Muscle of arm (tissue), 12 donors: Measurements from ENCODE around the gene BFSP1. TPM values are rescaled to one million over a fixed set of nuclear protein-coding genes. Genes with fewer than 3 reads are reported as not detected.

Experiments used
- DNase-seq: peaks from one replicate; pipeline ENCODE4 v3.0.0-alpha.2; 2013
- polyA plus RNA-seq, 12 donors: library from polyadenylated mRNA; unstranded; fragments of 120-200 nt; gene quantifications; one replicate each; pipeline ENCODE4 v1.2.1, GENCODE V29; 2013; ENCODE audit not compliant: insufficient read length in 12 of 12

BFSP1 gene
- polyA plus RNA-seq, 12 donors, result 1.9 to 4.0 (median 2.8) TPM; not detected in 2

DNA sequence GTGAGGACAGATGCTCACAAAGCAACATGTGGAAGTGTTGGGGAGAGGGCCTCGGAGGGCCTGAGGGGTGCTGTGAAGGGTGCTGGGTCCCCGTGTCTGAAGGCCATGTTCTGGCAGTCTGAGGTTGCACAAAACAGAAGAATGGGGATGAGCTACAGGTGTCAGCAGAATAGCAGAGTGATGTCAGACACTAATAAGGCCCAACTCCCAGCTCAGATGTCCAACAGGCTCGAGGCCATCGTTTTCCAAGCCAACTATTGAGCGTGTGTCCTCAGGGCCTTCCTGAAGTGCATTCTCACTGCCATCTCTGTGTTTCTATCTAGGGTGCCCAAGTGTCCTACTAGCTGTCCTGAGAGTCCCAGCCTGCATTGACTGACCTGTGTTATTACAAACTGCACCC is 7.9 kb downstream of the BFSP1 start:
- no peak for DNase-seq

GRCh38 chr20:17522528-17522927 is 8.7 kb downstream of the BFSP1 start:
- DNase-seq, result no peak

DNA sequence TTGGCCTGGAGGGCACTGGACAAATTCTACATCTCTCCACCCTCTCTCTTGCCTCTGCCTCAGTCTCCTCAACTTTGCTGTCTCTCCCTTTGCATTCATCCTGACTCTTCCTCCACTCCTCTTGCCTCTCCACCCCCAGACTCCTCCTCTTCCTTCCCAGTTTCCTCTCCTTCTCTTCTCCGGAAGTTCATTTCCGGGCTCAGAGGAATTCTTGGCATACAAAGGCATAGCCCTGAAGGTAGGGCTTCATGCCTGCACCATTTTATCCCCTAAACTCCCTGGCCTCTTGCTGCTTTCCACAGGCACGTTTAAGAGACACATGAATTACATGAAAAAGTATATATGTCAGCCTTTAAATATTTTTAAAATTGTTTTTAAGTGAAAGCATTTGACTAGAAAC is 10.6 kb downstream of the BFSP1 start:
- no peak for DNase-seq

- DNase-seq, result no peak
Observed at GRCh38 chr20:17519606-17520285, 11.4 kb downstream of the BFSP1 start.

DNA sequence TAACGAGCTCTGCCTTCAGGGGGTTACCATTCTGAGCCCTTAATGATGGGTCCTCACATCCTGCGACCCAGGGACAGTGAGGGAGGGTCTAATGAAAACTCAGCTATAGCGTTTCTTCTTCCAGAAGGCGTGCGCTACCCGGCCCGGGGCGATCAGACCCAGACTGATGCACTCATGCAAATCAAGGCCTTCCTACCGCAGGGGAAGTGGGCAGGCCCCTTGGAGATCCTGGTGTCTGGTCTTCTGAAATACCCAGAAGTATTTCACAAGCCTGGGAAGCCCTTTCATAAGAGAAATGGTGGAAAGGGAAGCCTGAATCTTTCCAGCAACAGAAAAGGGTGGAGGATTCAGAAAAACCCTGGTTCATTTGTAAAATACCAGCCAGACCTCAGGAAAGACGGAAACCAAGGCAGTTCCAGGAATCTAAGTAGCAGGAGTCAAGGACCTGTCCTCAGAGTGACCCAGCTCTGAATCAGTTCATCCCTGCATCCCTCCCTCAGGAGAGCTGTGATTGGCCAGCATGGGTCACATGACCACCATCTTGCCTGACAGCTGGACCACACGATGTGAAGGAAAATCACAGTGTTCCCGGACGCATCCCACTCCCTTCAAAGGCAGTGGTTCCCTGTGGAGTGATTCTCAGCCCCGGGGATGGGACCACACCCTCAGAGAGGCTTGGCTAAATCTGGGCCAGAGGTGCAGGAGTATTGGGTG is 12.7 kb downstream of the BFSP1 start:
- DNase-seq, result no peak

GRCh38 chr20:17515053-17515452 is 16.1 kb downstream of the BFSP1 start:
- DNase-seq, result no peak

DNA sequence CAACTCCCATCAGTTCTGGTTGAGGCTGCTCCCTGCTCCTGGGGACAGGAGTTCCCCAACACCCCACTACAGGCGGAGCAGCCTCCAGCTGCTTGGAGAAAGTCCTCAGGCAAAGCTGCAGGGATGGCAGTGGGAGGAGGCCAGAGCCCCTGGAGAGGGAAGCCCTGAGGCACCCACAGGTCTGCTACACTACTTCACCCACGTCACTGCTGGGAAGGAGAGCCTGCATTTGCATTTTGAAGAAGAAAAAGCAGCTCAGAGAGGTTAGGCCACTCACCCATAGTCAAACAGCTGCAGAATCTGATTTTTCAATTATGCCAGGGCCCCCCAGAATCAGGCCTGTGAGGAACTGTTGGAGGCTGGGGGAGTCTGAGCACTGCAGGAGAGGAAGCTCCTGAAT is 17.2 kb downstream of the BFSP1 start:
- no peak for DNase-seq

DNA sequence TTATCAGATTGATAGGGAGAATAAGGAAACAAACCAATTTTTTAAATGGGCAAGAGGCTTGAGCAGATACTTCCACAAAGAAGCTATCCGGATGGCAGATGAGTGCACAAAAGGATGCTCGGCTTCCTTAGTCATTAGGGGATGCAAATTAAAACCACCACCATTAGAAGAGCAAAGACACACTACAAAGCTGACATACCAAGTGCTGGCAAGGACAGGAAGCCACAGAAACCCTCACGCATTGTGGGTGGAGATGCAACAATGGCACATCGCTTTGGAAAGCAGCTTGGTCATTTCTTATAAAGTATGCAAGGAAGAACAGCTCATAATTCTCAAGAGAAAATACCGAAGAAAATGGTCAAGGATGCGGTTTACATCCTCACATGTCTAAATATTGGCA is 19.8 kb downstream of the BFSP1 start:
- no peak for DNase-seq

- DNase-seq, result no peak
Observed at GRCh38 chr20:17510548-17510947, 20.6 kb downstream of the BFSP1 start.

- DNase-seq, result no peak
Observed at GRCh38 chr20:17508756-17509155, 22.4 kb downstream of the BFSP1 start.

DNA sequence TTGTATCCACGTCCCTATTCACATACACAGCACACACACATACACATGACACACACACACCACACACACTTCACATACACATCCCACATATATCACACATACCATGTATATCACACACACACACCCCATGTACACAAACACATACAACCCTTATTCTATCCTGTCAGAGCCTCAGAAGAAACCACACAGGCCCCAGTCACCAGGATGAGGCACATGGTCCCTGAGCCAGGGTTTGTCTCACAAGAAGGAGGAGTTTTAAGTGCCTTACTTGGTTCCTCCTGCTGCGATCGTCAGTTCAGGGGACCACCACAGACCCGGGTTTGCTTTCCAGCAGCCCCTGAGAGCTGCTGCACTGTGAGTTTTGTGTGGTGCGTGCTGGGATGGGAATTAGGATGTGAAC is 23.6 kb downstream of the BFSP1 start:
- no peak for DNase-seq

DNA sequence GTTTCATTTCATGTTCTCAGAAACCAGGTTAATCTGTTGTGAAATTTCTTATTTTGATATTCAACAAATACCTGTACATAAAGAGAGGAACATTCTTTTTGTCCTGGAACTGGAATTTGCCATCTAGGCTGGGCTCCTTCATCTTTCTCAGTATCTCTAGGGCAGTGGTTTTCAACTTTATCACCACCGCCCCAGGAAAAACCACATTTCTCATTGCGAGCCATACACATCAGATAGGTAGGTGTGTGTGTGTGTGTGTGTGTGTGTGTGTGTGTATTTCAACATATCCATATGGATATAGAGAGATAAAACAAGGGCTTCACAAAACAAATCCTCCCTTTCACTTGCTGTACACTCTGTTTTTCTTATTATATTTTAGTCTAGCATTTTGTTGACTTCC is 24.1 kb downstream of the BFSP1 start:
- no peak for DNase-seq

DNA sequence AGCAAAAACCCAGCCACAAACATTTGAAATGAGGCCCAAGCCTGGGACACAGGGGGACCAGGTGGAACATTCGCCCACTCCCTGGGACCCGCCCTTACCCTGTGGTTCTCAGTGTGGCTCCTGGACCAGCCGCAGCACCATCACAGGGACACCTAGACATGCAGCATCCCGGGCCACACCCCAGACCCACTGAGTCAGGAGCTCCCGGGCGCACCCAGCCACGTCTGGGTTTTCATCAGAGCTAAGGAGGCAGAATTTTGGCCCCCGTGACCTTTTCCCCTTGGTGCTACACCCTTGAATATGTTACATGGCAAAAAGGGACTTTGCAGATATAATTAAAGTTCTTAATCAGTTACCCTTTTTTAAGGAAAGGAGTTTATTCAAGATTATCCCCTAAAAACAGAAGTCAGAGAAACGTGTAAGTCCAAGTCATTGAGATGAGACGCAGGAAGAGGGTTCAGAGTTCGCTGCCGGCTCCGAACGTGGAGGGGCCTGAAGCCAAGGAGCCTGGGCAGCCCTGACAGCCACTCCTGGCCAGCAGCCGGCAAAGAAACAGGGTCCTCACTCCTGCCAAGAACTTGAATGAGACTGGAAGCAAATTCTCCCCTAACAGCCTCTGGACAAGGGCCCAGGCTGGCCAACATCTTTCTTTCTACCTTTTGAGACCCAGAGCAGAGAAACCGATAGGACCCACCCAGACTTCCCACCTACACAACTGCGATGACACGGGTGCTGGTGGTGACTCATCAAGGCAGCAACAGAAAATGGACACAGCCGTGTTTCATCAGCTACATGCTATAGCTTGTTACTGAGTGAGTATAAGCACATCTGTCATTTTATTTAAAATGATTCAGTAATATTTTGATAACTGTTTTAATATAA is 25.3 kb downstream of the BFSP1 start:
- no peak for DNase-seq

GRCh38 chr20:17504898-17505635 is 26.1 kb downstream of the BFSP1 start:
- peak; percentile 75 for DNase-seq

GRCh38 chr20:17504066-17504897 is 26.9 kb downstream of the BFSP1 start:
- peak; percentile 14 for DNase-seq

GRCh38 chr20:17503301-17504065 is 27.7 kb downstream of the BFSP1 start:
- no peak for DNase-seq

DNA sequence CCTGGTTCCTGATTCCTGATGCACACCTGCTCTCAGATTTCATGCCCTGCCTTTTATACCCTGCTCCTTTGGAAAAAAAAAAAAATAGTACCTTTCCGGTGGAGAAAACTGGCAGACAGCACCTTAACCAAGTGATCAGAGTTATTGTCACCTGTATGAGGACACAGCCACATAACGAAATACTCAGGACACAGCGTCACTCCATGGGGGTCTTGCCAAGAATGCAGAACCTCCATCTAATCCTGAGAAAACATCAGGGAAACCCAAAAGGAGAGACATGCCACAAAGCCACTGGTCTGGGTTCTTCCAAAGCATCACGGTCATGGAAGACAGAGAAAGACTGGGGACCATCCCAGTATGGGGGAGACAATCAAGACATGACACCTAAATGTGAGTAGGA is 29.1 kb downstream of the BFSP1 start:
- no peak for DNase-seq

GRCh38 chr20:17501701-17502100 is 29.5 kb downstream of the BFSP1 start:
- DNase-seq, result no peak

DNA sequence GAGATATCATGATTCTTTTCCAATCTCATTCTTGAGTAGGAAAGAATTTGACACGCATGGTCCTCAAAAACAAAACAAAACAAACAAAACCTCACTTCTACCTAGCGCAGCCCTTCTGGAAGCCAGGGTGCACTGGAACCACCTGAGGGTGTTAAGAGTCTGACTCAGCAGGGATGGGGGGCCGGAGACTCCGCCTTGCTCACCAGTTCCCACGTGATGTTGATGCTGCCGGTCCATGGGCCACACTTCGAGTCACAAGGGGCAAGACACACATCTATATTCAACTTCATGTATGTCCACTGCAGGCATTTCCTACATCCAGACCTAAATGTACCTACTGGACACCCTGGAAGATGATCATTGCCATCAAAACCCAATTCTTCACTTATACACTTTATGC is 30.4 kb downstream of the BFSP1 start:
- DNase-seq, result no peak

DNA sequence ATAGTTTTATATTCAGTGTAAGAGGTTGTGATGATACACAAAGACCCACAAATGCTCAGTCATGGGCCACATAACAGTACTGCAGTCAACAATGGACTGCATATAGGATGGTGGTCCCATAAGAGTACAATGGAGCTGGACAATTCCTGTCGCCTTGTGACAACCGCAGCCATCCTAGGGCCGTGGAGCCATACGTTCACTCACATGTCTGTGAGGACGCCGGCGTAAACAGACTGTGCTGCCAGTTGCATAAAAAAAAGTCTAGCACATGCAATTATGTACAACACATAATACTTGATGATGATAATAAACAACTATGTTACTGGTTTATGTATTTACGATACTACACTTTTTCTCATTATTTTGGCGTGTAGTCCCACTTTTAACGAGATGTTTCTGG is 30.9 kb downstream of the BFSP1 start:
- no peak for DNase-seq
